ENCODE data around the gene THSD7A.

THSD7A gene

DNA sequence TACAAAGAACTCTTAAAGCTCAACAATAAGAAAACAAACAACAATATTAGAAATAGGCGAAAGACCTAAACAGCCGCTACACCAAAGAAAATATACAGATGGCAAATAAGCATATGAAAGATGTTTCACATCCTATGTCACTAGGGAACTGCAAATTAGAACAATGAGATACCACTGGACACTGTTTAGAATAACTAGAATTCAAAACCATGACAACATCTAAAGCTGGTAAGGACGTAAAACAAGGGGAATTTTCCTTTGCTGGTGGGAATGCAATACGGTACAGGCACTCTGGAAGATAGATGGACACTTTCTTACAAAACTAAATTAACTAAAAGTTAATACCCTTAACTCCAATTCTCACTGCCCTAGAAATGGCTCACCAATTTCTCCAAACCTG is 44.5 kb downstream of the THSD7A start:
- H3K27ac ChIP-seq = no peak overlapping the region
- no peak for TF ChIP-seq ZFX (IDR thresholded peaks at IDR 0.05; ENCODE audit: borderline replicate concordance)
- TF ChIP-seq, protein P1, sequence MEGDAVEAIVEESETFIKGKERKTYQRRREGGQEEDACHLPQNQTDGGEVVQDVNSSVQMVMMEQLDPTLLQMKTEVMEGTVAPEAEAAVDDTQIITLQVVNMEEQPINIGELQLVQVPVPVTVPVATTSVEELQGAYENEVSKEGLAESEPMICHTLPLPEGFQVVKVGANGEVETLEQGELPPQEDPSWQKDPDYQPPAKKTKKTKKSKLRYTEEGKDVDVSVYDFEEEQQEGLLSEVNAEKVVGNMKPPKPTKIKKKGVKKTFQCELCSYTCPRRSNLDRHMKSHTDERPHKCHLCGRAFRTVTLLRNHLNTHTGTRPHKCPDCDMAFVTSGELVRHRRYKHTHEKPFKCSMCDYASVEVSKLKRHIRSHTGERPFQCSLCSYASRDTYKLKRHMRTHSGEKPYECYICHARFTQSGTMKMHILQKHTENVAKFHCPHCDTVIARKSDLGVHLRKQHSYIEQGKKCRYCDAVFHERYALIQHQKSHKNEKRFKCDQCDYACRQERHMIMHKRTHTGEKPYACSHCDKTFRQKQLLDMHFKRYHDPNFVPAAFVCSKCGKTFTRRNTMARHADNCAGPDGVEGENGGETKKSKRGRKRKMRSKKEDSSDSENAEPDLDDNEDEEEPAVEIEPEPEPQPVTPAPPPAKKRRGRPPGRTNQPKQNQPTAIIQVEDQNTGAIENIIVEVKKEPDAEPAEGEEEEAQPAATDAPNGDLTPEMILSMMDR (IDR thresholded peaks at IDR 0.05) = no peak

- H3K27ac ChIP-seq = no peak overlapping the region
- TF ChIP-seq ZFX (IDR thresholded peaks at IDR 0.05; ENCODE audit: borderline replicate concordance) = no peak
These were observed 45.8 kb downstream of the THSD7A start for GRCh38 chr7:11786186-11786585.

GRCh38 chr7:11784769-11785536 is 47.0 kb downstream of the THSD7A start:
- no peak overlapping the region for H3K27ac ChIP-seq
- no peak for TF ChIP-seq ZFX (IDR thresholded peaks at IDR 0.05; ENCODE audit: borderline replicate concordance)
- TF ChIP-seq, protein P1 (IDR thresholded peaks at IDR 0.05) = no peak

DNA sequence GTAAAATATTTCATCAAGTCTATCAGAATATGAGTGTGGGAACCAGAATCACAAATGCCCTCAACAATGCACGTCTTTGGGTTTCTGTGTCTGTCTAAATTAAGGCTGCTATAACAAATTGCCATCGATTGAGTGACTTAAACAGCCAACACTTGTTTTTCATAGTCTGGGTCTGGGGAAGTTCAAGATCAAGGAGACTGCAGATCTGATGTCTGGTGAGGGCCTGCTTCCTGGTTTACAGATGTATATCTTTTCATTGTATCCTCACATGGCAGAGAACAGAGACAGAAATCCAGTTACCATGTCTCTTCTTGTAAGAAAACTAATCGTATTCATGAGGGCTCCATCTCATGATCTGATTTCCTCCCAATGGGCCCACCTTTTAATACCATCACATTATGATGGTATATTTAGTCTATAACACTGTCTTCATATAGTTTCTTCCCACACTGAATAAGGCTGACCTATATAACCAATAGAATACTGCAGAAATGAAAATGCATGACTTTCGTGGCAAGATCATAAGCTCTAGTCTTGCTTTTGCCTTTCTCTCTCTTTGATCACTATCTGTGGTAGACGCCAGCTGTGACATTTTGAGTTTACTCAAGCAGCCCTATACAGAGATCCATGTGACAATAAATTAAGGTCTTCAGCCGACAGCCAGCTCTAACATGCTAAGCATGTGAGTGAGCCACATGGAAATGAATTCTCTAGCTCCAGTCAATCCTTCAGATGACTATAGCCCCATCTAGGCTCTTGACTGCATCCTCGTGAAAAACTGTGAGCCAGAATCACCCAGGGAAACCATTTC is 51.9 kb downstream of the THSD7A start:
- no peak overlapping the region for H3K27ac ChIP-seq
- TF ChIP-seq, protein P1 (IDR thresholded peaks at IDR 0.05) = no peak
- TF ChIP-seq ZFX (IDR thresholded peaks at IDR 0.05; ENCODE audit: borderline replicate concordance) = no peak

- H3K27ac ChIP-seq = no peak overlapping the region
These were observed 56.0 kb downstream of the THSD7A start for GRCh38 chr7:11776039-11776438.

DNA sequence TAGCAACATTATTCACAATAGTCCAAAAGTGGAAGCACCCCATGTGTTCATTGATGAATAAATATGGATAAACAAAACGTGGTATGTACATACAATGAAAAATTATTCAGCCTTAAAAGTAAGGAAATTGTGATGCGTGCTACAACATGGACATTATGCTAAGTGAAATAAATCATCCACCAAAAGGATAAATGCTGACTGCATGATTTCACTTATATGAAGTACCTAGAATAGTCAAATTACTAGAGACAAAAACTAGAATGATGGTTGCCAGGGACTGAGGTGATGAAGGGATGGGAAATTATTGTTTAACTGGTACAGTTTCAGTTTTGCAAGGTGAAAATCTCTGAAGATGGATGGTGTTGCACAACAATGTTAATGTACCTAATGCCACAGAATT is 56.6 kb downstream of the THSD7A start:
- H3K27ac ChIP-seq = no peak overlapping the region
- TF ChIP-seq ZFX (IDR thresholded peaks at IDR 0.05; ENCODE audit: borderline replicate concordance) = no peak
- TF ChIP-seq, protein P1 (IDR thresholded peaks at IDR 0.05) = no peak

More at GRCh38 chr7:11776039-11776438, 56.0 kb downstream of the THSD7A start:
- TF ChIP-seq, protein P1 (IDR thresholded peaks at IDR 0.05) = no peak
- TF ChIP-seq ZFX (IDR thresholded peaks at IDR 0.05; ENCODE audit: borderline replicate concordance) = no peak

GRCh38 chr7:11768263-11768662 is 63.7 kb downstream of the THSD7A start:
- TF ChIP-seq, protein P1 (IDR thresholded peaks at IDR 0.05) = no peak
- no peak for TF ChIP-seq ZFX (IDR thresholded peaks at IDR 0.05; ENCODE audit: borderline replicate concordance)
- no peak overlapping the region for H3K27ac ChIP-seq

All from 22Rv1 (cell line).